GM12873 (cell line): ENCODE results near the gene RPL28.

Source experiments
- TF ChIP-seq, protein P1 (sequence below): IDR thresholded peaks from 2 replicates; pipeline ENCODE4 v1.5.1; 2012; ENCODE audit warnings: low read depth, mild to moderate bottlenecking, moderate library complexity, low read length, control low read depth; ENCODE audit not compliant: insufficient read depth; ENCODE audit errors: missing control alignments

The RPL28 gene

GRCh38 chr19:55443045-55443823 is 57.5 kb downstream of the RPL28 start, which contains the start of gene SHISA7:
Gene SHISA7, minus strand, starts transcription at chr19:55443300. Its CDS starts 437 bp downstream, at chr19:55442863.
- TF ChIP-seq, protein P1, sequence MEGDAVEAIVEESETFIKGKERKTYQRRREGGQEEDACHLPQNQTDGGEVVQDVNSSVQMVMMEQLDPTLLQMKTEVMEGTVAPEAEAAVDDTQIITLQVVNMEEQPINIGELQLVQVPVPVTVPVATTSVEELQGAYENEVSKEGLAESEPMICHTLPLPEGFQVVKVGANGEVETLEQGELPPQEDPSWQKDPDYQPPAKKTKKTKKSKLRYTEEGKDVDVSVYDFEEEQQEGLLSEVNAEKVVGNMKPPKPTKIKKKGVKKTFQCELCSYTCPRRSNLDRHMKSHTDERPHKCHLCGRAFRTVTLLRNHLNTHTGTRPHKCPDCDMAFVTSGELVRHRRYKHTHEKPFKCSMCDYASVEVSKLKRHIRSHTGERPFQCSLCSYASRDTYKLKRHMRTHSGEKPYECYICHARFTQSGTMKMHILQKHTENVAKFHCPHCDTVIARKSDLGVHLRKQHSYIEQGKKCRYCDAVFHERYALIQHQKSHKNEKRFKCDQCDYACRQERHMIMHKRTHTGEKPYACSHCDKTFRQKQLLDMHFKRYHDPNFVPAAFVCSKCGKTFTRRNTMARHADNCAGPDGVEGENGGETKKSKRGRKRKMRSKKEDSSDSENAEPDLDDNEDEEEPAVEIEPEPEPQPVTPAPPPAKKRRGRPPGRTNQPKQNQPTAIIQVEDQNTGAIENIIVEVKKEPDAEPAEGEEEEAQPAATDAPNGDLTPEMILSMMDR, result no peak

DNA sequence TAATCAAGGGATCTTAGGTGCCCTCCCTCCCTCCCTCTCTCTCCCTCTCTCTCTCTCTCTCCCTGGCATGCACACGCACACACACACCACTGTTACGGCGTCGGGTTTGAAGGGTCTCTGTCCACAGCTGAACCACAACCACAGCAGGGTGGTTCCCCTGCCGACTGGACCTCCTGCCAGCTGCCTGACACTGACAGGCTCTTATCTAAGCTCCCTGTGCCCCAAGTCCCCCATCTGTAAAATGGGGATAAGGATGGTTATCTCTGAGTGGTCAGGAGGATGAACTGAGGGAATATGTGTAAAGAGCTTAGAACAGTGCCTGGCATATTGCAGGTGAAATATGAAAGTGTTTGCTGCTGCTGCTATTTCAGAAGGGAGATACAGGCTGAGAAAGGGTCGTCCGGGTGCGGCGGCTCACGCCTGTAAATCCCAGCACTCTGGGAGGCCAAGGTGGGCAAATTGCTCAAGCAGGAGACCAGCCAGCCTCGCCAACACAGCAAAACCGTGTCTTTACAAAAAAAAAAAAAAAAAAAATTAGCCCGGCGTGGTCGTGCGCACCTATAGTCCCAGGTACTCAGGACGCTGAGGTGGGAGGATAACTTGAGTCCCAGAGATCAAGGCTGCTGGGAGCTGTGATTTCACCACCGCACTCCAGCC is 58.2 kb downstream of the RPL28 start:
- TF ChIP-seq, protein P1, result no peak

DNA sequence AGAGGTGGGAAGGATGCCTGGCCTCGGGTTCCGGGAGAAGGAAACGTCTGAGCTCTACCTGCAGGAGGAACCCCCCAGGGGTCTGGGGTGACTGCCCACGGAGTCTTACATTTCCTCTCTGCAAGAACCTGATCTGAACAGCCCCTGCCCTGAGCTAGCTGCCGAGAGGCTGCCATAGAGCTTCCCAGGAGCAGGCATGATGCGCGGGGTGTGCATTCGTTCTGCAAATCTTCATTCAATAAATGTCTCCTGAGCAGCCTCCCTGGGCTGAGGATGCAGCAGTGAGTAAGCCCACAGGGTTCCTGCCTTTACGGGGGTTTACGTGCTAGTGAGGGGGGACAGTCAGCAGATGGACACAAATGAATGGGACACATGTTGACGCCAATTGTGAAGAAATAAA is 58.9 kb downstream of the RPL28 start:
- TF ChIP-seq, protein P1, result no peak

DNA sequence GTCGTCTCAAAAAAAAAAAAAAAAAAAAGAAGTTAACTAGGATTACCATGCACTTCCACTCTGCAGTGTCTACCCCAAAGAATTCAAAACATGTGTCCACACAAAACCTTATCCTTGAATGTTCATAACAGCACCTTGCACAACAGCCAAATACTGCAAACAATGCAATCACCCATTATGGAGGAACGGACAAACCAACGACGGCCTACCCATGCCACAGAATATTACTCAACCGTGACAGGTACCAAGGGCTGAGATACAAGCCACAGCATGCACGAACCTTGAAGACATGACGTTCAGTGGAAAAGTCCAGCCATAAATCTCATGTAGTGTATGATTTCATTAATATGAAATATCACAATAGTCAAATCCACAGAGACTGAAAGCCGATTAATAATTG is 60.3 kb downstream of the RPL28 start:
- TF ChIP-seq, protein P1, result no peak

- TF ChIP-seq, protein P1, result no peak
Observed at GRCh38 chr19:55447421-55448174, 61.9 kb downstream of the RPL28 start.

- TF ChIP-seq, protein P1, result no peak
Observed at GRCh38 chr19:55449469-55449868, 63.7 kb downstream of the RPL28 start.

DNA sequence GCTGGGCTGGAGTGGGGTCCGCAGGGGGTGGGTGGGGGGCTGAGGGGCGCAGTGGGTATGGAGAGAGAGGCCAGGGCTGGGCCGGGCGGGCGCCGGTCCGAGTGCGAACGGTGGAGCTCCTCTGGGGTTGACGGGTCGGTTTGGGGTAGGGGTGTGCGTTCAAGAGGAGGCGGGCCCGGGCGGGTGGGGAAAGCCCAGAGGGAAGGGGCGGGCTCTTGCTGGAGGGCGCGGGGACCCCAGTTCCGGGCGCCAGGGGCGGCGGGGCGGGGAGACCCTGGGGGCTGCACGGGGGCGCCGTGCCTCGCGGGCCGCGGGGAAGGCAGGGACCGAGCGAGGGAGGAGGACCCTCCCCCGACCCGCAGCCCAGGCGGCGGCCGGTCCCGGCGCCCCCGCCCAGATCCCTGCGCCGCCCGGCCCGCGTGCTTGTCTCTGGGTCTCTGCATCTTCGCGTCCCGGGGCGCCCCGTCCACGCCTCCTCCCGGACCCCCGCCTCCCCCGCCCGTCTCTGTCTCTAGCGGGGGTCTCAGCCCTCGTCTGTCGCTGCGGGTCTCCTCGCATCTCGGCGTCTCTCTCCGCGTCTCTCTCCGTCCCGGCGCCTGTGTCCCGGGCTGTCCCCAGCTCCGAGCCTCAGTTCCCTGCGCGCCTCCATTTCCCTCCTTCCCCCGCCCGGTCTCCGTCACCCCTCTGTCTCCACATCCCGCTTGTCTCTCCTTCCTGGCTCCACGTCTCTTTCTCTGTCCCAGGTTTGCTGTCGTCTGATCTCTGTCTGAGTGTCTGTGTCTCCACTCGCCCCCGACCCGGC is 65.6 kb downstream of the RPL28 start:
- TF ChIP-seq, protein P1, result no peak
